ENCODE measurements around the gene NUP160. TPM values are rescaled to one million over a fixed set of nuclear protein-coding genes. Genes with fewer than 3 reads are reported as not detected.
A peak's percentile ranks its signal among the peaks of the same experiment; 100 is the strongest.
"Not testable (repeated sequence)": the region's sequence is repeated elsewhere in the genome, so short reads cannot be mapped to it uniquely, and the experiment has no call there.

The NUP160 gene
- polyA plus RNA-seq, 2 of the 4 experiments (the other 2 are of a cell fraction): 34.9 to 70.4 TPM

GRCh38 chr11:47887910-47888569 is 39.9 kb upstream of the NUP160 start:
- FAIRE-seq: no peak
- CTCF ChIA-PET: interaction anchor here (0.9 to 1.3 kb wide), 2 partner anchors 46 to 221 kb away, joined by 4 read pairs; no protein-coding TSS in a partner anchor
- 87% methylated on average over 5 of the region's 5 CpGs for WGBS (ENCODE audit: missing lambda C conversion rate)

GRCh38 chr11:47886096-47886495 is 37.9 kb upstream of the NUP160 start:
- ATAC-seq (peak in 1 of 2 experiments; percentile 52; a peak in 2 of 6 replicates), FAIRE-seq (no peak), DNase-seq (ENCODE audit: low read depth in 1 of 2, low spot score in 1 of 2) (peak in 1 of 2 experiments; percentile 36)
- POLR2A ChIA-PET: no interaction called here
- H3K4me2 ChIP-seq: peak overlapping the region; percentile 31
- 41% methylated on average over 6 of the region's 6 CpGs for WGBS (ENCODE audit: missing lambda C conversion rate)
- H3K27ac ChIP-seq: peak overlapping the region in 1 of 2 experiments; percentile 64; a peak in 4 of 6 replicates
- H3K4me1 ChIP-seq: peaks cover 10% of the 10 kb centered on the region
- H3K4me3 ChIP-seq: no peak overlapping the region
- H3K9me3 ChIP-seq: no peaks in the 10 kb centered on the region
- TF ChIP-seq FOSB (CRISPR knock-in tag; IDR thresholded peaks at IDR 0.05) (no peak), RCOR1 (IDR thresholded peaks at IDR 0.05; ENCODE audit: low read depth, low read length) (no peak), NR3C1 (IDR thresholded peaks at IDR 0.05) (no peak), ZC3H11A (IDR thresholded peaks at IDR 0.05) (no peak), HOXB5 (CRISPR knock-in tag; IDR thresholded peaks at IDR 0.05) (no peak), EHMT2 (IDR thresholded peaks at IDR 0.05; ENCODE audit: low read depth) (no peak), HMGXB4 (CRISPR knock-in tag; IDR thresholded peaks at IDR 0.05; ENCODE audit: borderline replicate concordance) (no peak), POLR2AphosphoS2 (conservative IDR thresholded peaks at IDR 0.05; ENCODE audit: low read length) (no peak), USF2 (IDR thresholded peaks at IDR 0.05) (no peak), ZFP36 (IDR thresholded peaks at IDR 0.05; ENCODE audit: borderline replicate concordance, partially characterized antibody) (no peak), PHF8 (IDR thresholded peaks at IDR 0.05; ENCODE audit: borderline replicate concordance, low read depth) (no peak), MYC (IDR thresholded peaks at IDR 0.05; ENCODE audit: borderline replicate concordance, low read length) (no peak)
- CTCF ChIA-PET: no interaction called here

More at GRCh38 chr11:47887910-47888569, 39.9 kb upstream of the NUP160 start:
- Histone ChIP-seq H3K27ac (no peak overlapping the region; a peak in 1 of 6 replicates), H3K9me3 (no peaks in the 10 kb centered on the region), H3K4me1 (peaks cover 10% of the 10 kb centered on the region), H3K4me3 (no peak overlapping the region), H3K4me2 (no peak overlapping the region)
- peak in 1 of 2 experiments; percentile 26; a peak in 1 of 6 replicates for ATAC-seq
- TF ChIP-seq POLR2AphosphoS2 (conservative IDR thresholded peaks at IDR 0.05; ENCODE audit: low read length) (no peak), MAFK (IDR thresholded peaks at IDR 0.05; ENCODE audit: partially characterized antibody) (no peak), MAZ (IDR thresholded peaks at IDR 0.05; ENCODE audit: borderline replicate concordance, low read depth, low read length) (no peak), ZSCAN20 (CRISPR knock-in tag; IDR thresholded peaks at IDR 0.05) (no peak), HES2 (IDR thresholded peaks at IDR 0.05) (no peak), ESRRA (IDR thresholded peaks at IDR 0.05; ENCODE audit: borderline replicate concordance, low read length) (no peak), CBX2 (IDR thresholded peaks at IDR 0.05; ENCODE audit: borderline replicate concordance, low read depth) (no peak), SREBF2 (IDR thresholded peaks at IDR 0.05) (no peak), HOXA7 (CRISPR knock-in tag; IDR thresholded peaks at IDR 0.05) (no peak)
- no peak for DNase-seq (ENCODE audit: low read depth in 1 of 2, low spot score in 1 of 2)
- POLR2A ChIA-PET: no interaction called here

- WGBS (ENCODE audit: missing lambda C conversion rate): 85% methylated on average over 13 of the region's 13 CpGs
- H3K9me3 ChIP-seq; H3K4me2 ChIP-seq; DNase-seq (ENCODE audit: low read depth in 1 of 2, low spot score in 1 of 2); ATAC-seq; H3K4me3 ChIP-seq; H3K27ac ChIP-seq; FAIRE-seq: not testable (repeated sequence)
- POLR2A ChIA-PET: interaction anchor here (0.9 kb wide), 1 partner anchor 21 kb away, joined by 3 read pairs; no protein-coding TSS in a partner anchor
- H3K4me1 ChIP-seq: peaks cover 10% of the 10 kb centered on the region
- CTCF ChIA-PET: interaction anchor here (0.6 kb wide), 1 partner anchor 25 kb away, joined by 4 read pairs; no protein-coding TSS in a partner anchor
These were observed 34.3 kb upstream of the NUP160 start for GRCh38 chr11:47882437-47882836.

Measured in A549 (cell line).